ENCODE results near the gene SLC25A6.

DNA sequence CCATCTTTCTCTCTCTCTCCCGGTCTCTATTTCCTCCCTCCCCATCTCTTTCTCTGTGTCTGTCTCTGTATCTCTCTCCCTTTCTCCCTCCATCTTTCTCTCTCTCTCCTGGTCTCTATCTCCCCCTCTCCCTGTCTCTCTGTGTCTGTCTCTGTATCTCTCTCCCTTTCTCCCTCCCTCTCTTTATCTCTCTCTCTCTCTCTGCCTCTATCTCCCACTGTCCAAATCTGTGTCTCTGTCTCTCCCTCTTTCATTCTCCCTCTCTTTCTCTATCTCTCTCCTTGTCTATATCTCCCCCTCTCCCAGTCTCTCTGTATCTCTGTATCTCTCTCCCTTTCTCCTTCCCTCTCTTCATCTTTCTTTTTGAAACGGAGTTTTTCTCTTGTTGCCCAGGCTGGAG is 31.7 kb downstream of the SLC25A6 start:
- no peak for TF ChIP-seq EP300 (IDR thresholded peaks at IDR 0.05)
- TF ChIP-seq CTCF (IDR thresholded peaks at IDR 0.05), result no peak
- no peak for TF ChIP-seq POLR2A (IDR thresholded peaks at IDR 0.05)

Data from ovary (tissue), 3 donors.